HCEC 1CT (cell line): Measurements from ENCODE around the gene ARL17A.
"Not testable (repeated sequence)": the region's sequence is repeated elsewhere in the genome, so short reads cannot be mapped to it uniquely, and the experiment has no call there.

Experiments used
- DNase-seq: peaks from one replicate; pipeline ENCODE4 v3.0.0-alpha.2; 2017

ARL17A gene

DNA sequence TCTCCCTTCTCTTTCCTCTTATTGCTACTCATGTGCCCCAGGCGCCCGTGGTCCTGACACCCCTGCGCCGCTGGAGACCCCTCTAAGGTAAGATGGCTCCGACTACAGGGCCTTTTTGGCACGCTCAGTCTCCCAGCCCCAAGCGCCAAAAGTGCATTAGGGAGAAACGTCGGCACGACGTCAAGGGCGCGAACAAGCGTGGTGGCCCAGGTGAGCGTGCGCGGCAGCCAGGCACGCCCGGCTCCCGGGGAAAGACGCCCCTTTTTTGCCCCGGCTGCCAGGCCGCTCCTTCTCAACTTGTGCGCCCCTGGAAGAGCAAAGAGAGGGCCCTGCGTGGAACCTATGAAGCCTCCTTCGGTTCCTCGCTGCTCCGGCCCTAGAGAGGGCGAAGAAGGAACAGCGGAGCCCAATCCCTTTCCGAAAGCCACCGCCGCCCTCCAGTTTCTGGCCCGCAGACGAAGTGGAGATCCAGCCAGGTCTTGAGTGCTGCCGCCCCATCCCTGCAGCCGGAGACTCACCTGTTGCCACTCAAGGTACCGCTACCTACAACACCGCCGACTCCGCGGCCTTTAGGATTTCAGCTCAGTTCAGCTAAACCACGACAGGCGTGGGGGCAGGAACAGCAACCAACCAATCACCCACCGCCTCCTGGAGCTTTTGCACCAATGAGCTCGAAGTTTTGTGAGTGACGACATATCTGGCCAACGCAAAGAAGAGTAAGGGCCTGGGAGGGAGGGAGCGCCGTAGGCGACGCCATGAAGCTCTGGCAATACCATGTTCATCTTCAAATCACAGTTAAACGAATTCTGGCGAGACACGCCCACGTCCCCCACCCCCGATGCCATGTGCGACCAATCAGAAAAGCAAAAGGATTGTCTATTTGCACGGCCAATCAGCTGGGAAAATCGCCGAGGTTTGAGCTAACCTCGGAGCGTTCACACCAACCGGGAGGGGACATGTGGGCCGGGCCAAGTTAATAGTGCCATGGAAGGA is at the start of gene ARL17A:
ARL17A (minus strand) TSS at position 609 of the 993 bp plus-strand sequence. CDS start 3,369 bp downstream, outside the sequence.
- DNase-seq, result not testable (repeated sequence)

DNA sequence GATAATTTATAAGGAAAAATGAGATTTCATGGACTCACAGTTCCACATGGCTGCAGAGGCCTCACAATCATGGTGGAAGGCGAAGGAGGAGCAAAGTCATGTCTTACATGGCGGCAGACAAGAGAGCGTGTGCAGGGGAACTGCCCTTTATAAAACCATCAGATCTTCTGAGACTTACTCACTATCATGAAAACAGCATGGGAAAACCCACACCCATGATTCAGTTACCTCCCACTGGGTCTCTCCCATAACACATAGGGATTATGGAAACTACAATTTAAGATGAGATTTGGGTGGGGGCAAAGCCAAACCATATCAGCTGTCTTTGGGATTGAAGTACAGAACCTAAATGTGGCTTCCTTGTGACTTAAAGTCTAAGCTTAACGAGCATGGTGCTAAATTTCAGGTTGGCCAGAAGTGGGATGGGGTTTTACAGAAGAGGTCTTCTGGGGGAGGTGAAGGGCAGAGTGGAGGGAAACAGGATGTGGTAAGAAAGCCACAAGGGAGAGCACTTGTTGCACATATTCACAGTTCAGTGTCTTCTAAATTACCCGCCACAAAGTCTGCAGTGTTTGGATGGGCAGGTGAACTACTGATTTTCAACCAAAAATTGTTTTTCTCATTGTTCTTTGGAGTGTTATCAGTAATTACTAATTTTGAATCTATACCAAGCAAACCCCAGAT is 49.4 kb upstream of the ARL17A start:
- not testable (repeated sequence) for DNase-seq

DNA sequence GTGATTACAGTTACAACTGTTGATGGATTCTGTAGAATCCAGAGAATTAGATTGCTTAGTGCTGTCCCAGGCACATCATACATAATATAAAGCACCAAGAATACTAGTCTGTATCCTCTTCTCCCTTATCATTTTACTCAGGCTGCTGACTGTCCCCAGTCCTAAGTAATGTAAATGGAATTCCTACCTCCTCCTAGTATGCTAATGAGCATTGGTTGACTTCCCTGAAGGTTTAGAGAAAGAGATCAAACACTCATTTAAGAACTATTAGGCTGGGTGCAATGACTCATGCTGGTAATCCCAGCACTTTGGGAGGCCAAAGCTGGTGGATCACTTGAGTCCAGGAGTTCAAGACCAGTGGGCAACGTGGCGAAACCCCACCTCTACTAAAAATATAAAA is 48.0 kb upstream of the ARL17A start:
- DNase-seq, result not testable (repeated sequence)

DNA sequence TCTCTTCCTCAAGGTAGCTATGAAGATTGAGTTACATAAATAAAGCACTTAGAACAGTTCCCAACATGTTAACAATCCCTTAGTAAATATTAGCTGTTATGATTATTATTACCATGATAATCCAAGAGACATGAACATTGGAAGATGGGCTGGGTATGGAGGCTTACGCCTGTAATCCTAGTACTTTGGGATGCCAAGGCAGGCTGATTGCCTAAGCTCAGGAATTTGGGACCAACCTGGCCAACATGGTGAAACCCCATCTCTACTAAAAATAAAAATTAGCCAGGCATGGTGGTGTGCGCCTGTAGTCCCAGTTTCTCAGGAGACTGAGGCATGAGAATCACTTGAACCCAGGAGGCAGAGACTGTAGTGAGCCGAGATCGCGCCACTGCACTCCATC is 45.2 kb upstream of the ARL17A start:
- not testable (repeated sequence) for DNase-seq

DNA sequence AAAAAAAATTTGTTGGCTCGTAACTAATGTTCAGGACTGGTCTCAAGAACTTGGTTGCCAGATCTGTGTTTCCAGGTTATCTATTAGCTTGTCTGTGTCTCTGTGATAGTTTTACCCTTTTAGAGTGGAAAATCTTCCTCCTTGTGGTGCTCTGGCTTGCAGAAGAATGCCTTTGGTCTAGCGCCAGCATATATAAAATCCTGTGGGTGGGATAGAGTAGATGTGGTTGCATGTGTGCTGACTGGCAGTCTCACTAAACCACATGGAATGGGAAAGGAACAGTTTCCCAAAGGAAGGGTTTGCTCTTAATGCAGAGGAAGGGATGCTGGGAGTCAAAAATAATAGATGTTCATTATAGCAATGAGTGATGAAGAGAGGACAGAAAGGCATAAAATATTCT is 44.3 kb upstream of the ARL17A start:
- not testable (repeated sequence) for DNase-seq

DNA sequence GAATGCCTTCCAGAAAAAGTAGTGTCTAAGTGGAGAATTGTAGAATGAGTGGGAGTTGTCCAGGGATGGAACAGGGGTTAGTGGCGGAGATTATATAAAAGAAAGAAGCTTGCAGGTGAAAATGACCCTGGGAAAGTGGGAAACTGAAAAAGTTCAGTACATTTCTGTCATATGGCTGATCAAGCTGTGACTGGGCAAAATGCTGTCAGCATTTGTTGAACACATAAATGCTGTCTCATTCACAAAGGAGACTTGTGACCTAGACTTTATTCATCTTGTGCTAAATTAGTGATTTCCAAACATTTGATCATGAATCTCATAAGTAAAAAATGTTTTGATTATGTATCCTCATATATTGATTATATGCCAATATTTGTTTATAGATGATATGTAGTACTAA is 39.5 kb upstream of the ARL17A start:
- DNase-seq, result not testable (repeated sequence)

DNA sequence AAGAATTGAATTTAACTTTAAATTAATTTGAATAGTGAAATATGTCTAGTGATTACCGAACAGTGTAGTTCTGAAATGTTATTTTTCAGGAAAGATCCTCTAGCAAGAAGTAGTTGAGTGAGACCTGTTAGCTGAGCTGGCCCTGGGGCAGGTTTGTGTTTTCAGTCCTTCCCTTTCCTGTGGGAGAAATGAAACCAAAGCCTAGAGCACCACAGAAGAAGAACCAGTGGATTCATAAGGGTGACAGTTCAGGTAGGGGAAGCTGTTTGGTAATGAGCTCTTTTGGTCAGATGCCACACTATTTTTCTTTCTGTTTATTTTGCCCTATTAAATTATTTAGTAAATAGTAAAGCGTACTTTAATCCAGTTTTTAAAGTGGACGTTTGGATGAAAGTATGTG is 37.6 kb upstream of the ARL17A start:
- DNase-seq, result not testable (repeated sequence)

DNA sequence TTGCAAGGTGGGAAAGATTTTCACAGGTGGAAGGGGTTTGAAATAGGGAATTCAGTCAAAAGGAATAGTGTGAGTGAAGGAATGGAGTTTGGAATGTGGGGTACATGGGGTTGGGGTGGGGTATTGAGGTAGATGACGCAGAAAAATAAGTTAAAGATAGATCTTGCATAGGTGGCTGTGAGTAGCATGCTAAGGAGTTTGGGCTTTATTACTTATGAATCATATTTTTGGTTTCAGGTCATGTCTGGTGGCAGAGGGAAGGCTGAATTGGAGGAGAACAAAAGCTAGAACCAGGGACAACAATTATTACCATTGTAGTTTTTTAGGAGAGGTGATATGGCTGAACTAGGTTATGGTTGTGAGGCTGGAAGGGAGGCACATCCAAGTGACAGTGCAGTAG is 34.4 kb upstream of the ARL17A start:
- not testable (repeated sequence) for DNase-seq

DNA sequence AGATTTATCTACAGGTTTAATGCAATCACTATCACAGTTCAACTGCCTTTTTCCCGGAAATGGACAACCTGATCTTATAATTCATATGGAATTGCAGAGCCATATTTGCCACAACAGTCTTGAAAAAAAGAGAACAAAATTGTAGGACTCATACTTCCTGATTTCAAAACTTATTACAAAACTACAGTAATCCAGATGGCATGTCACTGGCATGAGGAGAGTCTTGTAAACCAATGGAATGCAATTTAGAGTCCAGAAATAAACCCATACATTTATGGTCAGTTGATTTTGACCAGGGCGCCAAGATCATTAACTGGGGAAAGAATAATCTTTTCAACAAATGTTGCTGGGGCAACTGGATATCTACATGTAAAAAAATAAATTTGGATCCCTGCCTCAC is 31.8 kb upstream of the ARL17A start:
- not testable (repeated sequence) for DNase-seq

DNA sequence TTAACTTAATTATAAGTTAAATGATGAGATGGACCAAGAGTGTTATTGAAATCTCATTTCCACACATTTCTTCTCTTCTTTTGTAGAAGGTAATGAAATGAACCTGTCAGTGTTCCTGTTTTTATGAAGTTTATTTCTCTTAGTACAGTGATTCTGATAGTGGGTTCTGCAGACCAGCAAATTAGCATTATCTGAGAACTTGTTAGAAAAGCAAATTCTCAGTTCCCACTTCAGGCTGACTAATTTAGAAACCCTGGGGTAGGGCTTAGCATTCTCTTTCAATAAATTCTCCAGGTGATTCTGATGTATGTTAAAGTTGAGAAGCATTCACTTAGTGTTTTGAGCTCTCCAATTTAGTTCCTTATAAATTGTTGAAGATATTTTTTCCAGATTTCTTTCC is 23.6 kb upstream of the ARL17A start:
- DNase-seq, result not testable (repeated sequence)

DNA sequence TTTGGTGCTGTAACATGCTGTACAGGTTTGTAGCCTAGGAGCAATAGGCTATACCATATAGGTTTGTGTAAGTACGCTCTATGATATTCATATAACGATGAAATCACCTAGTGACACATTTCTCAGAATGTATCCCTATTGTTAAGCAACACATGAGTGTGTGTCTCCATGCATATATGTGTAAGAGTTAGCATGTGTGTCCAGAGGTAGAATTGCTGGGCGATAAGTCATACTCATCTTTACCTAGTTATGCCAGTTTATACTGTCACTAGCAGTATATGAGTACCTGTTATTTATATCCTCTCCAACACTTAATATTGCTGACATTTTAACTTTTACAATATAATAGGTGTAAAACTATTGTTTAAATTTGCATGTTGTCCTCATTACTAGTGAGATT is 21.3 kb upstream of the ARL17A start:
- DNase-seq, result not testable (repeated sequence)

DNA sequence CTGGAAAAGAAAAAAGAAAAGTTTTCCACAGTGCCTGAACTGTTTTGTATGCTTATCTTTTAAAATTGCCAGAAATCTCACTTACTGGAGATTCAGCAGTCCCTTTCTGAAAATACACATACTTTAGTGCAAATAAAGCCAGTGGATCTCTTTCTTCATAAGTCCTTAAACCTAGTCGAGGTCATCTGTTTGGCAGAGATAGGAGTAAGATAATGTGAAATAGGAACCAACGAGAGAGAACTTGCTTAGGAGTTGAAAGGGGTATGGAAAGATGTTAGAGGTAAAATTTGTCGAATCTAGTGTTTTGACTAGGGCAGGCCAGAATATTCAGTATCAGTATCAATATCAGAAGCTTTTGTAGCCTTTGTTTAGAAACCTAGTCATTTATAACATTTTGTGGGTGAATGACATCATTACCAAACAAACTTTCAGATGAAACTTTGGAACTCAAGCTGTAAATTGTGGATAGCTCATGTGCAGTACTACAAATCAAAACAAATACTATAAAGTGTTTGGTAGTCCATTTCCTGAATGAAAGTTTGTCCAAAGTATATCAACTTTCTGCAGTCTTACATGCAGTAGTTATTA is 18.9 kb upstream of the ARL17A start:
- DNase-seq, result not testable (repeated sequence)

DNA sequence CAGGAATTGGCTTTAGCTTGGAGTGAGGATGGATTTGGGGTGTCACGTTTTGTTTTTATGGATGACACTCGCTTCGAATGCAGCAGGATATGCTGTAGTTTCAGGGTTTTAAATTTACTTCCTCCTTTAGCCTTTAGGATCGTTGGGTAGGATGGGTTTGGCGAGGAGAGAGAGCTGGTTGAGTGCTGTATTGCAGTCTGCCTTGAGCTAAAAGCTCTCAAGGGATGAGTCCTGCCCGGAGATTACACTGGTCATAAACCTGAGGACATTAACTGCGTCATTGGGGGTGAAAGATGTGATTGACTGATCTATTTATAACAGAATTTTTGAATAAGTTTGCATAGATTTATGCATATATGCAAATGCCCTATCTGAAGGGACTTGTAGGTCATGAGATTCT is 11.8 kb upstream of the ARL17A start:
- DNase-seq, result not testable (repeated sequence)

DNA sequence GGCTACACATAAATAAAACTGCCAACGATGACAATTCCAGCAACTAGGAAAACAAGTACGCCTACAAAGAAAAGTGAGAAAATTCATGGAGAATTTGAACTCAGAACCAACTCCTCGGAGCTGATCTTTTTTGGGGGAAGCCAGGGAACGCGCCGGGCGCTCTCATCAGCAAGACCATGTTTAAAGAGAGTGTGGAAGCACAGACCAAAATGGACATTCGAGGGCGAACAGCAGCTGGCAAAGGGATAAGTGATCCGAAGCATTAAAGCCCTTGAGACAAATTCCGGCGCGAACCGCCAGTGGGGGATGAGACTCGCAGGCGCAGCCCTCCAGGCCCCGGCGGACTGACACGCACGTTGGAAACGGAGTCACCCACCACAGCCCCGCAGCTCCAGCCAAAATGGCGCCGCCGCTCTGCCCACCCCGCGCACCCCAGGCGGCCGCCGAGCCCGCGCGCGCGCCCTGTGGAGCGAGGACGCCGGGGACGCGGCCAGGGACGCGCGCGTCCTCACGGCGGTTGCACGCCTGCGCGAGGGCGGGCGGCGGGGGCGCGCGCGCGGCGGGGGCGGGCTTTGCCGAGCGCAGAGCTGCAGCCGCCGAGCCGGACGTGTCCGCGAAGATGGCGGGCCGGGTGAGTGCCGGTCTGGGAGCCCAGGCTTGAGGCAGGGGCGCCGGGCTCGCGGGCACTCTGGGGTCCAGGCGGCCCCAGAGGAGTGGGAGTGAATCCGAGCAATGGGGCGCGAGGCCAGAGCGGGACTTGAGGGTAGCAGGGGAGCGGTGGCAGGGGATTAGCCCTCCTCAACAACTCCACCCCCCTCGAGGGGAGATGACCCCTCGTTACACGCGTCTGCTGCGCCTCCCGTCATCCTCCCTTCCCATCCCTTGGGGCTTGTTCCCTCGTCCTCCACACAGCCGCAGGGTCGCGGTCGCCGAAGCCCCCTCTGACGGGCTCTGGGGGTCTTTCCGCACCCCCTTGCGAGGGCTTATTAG is 11.0 kb upstream of the ARL17A start, which contains the start of gene NSF:
NSF (plus strand) TSS at position 513 of the 990 bp plus-strand sequence; CDS start at position 620, 107 bp downstream.
- DNase-seq, result not testable (repeated sequence)

DNA sequence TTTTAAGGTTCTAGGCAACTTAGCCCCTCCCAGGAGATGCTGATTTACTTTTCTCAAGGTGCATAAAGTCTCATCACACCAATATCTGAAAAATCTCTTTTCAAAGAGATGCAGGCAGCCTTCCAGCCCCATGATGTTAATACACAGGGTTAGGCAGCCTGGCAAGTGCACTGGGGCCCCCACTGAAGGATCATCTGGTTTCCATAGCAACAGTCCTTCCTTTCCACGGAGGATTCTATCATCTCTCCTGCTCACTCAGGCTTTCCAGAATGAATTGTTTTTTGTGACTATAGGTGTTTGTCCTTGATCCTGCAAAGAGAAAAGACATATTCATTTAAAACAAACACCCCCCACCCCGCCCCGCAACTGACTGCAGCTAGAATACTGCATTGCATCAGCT is 6.0 kb upstream of the ARL17A start:
- not testable (repeated sequence) for DNase-seq

DNA sequence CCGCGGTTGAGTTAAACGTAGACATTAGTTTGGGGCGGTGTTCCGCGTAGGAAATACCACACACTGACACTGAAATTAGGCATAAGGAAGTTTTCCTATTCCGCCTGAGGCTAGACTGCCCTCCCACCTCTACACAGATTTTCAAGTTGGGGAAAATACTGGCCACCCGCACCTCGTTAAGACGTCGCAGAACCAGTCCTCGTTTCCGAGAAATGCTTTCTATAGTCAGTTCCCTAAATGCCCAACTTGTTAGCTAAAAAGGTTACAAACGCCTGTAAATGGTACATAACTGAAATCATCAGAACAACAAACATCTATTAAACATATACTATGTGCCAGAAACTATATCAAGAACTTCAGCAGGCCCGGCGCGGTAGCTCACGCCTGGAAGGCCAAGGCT is 591 bp upstream of the ARL17A start:
- not testable (repeated sequence) for DNase-seq

DNA sequence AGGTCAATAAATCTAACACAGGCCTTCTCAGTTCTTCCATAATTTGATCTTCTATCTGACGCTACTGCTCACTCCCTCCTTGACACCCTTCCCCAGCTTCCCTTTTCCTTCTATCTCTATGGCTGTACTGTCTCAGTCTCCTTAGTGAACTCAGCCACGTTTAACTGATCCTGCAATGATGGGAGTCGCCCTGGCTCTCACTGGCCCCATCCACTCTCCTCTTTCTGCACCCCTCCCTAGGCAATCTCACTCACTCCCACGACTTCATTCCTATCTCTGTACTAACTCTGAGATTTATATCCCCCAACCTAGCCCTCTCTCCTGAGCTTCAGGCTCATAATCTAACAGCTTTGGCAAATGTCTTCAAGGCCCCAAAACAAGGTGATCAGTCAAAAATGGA is 7.7 kb downstream of the ARL17A start:
- not testable (repeated sequence) for DNase-seq

DNA sequence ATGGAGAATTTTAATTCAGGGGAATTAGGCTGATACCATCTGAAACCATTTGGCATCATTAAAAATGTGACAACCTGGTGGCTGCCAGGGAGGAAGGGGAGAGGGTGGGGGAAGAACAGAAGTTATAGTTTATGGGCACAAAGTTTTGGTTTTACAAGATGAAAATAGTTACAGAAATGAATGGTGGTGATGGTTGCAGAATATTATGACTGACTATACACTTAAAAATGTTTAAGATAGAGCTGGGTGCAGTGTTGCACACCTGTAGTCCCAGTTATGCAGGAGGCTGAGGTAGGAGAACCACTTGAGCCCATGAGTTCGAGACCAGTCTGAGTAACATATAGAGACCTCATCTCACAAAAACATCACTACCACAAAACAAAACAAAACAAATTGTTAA is 12.5 kb downstream of the ARL17A start:
- DNase-seq, result not testable (repeated sequence)

DNA sequence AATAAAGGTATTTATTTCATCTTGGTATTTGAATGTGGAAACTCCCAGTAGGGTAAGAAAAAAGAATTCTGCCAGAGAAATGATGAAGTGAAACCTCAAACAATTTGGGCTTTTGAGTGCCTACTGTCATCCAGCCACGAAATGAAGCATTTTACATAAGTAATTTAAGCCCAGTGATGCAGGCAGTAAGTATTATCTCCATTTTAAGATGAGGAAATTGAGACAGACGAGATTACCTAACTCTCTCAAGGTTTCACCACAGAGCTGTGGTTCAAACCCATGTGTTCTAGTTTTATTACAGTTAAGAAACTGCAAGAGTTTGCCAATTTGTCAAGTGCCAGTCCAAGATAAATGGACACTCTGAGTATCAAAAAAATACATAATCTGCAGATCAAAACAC is 13.2 kb downstream of the ARL17A start:
- not testable (repeated sequence) for DNase-seq

DNA sequence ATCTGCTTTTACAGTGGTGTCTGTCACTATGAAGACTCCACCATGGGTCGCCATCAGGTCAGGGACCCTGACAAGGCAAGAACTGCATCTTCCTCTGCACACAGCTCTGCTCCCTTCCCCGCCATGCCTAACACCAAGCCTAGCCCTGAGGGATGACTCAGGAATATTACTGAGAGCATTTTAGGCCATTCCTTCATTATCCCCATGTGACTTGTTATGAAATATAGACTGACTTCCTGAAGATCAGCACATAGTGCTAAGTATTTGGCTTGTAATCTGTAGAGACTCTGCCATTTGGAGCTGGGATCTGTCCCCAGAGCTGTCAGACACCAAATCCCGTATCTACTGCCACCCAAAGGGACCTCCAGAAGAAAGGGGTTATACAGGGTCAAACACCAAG is 19.4 kb downstream of the ARL17A start:
- not testable (repeated sequence) for DNase-seq

DNA sequence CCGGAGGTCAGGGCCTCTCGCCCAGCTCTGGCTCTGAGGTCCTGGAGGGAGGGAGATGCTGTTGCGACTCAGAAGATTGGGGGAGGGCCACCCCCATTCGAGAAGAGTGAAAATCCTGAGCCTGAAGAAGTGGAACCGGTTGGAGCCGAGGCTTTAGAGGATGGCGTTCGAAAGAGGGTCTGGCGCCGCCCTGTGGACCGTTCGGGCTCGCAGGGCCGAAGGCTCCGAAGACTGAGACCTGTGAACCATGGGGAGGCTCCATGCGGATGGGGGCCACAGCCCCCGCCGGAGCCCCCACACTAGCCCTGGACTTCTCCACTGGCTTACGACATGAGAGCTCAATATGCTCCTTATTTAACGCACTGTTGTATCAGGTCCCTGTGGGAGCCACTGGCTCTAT is 20.3 kb downstream of the ARL17A start:
- DNase-seq, result not testable (repeated sequence)

DNA sequence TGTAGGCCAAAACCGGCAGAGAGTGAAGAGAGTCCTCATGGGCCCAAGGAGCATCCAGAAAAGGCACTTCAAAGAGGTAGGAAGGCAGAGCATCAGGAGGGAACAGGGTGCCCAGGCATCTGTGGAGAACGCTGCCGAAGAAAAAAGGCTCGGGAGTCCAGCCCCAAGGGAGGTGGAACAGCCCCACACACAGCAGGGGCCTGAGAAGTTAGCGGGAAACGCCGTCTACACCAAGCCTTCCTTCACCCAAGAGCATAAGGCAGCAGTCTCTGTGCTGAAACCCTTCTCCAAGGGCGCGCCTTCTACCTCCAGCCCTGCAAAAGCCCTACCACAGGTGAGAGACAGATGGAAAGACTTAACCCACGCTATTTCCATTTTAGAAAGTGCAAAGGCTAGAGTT is 30.9 kb downstream of the ARL17A start:
- DNase-seq, result not testable (repeated sequence)
